GM21786 (cell line): ENCODE measurements around the gene TSPAN31.
A peak's percentile ranks its signal among the peaks of the same experiment; 100 is the strongest.
"Not testable (repeated sequence)": the region's sequence is repeated elsewhere in the genome, so short reads cannot be mapped to it uniquely, and the experiment has no call there.

Source experiments
- ATAC-seq: cut with Tn5 transposase; IDR thresholded peaks from one replicate; pipeline ENCODE4 v1.9.1; 2021; ENCODE audit not compliant: unreplicated experiment

TSPAN31 gene, protein sequence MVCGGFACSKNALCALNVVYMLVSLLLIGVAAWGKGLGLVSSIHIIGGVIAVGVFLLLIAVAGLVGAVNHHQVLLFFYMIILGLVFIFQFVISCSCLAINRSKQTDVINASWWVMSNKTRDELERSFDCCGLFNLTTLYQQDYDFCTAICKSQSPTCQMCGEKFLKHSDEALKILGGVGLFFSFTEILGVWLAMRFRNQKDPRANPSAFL

DNA sequence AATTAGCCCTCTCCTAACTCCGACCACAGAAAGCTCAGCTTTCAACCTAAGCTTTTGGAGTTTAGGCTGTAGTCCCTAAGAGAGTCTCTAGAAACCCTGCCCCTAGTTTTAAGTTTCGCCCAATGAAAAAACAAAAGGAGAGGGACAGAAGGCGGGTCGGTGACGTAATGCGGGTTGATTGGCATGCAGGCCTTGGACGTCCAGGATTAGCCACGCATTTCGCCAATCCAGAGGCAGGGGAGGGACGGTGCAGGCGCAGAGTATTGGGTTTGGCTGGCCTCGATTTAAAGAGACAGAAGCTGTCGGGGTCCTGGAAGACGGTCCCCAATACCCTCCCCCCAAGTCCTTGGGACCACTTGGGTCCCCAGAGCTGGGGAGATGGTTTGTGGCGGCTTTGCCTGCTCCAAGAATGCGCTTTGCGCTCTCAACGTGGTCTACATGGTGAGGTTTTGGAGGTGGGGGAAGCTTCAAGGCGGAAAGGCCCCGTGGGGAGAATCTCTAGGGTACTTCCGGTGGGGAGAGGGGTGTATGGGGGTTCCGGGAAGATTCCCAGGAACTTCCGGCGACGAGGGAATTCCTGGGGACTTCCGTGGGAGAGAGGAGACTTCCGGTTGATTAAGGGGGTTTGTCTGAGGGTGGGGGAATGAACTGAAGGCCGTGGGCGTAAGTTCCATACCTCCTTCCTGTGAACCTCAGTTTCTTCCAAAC, at the start of gene TSPAN31:
TSPAN31 (plus strand) TSS at position 263 of the 708 bp plus-strand sequence; CDS start at position 379, 116 bp downstream.
- peak; percentile 78 for ATAC-seq

DNA sequence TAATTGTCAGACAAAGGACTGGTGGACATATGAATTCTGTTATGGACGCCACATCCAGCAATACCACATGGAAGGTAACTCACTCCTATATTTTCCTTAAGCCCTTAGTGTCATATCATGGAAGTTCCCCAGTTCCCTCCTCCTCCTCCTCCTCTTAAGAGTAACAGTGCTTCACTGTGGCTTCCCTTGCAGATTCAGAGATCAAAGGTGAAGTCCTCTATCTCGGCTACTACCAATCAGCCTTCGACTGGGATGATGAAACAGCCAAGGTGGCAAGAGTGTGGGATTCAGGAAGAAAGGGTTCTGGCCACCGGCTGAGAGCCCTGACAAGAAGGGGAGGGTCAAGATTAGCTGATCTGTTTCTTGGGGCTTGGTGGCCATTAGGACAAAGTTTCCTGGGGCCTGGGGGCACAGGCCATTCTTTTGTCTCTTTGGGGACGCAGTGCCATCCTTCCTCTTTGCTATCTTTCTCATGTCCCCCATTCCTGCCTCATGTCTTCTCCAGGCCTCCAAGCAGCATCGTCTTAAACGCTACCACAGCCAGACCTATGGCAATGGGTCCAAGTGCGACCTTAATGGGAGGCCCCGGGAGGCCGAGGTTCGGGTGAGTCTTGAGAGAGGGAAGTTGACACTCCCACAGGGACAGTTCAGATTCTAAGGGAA, 48.9 kb upstream of the TSPAN31 start:
- ATAC-seq, result no peak

DNA sequence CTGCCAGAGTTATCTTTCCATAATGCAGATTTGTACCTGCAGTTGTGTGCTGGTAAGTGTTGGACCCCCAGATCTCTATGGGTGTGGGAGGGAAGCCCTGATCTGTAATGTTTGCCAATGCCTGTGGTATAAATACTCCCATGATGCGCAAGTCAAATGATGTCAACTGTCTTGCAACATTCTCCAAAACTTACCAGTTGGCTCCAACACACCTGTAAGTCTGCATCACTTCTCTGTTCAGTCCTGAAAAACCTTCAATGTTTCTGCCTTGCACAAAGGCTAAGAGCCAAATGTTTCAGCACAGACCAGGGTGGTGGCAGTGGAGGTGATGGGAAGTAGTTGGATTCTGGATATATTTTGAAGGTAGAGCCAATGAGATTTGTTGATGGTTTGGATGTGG, 47.8 kb upstream of the TSPAN31 start:
- no peak for ATAC-seq

DNA sequence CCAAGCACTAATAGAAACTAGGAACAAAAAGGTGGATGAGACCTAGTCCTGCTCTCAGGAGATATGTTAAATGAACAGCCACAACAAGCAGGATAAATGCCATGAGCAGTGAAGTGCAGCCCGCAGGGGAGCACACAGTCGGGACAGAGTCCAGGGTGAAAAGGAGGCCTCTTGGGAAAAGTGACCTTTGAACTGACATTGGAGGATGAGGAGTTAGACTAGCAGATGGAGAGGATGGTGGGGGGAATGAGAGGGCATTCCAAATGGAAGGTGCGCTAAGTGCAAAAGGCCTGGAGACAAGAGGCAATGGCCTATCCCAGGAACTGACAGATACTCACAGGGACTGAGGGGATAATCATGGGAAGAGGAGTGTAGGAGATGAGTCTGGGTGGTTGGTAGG, 46.4 kb upstream of the TSPAN31 start:
- no peak for ATAC-seq

DNA sequence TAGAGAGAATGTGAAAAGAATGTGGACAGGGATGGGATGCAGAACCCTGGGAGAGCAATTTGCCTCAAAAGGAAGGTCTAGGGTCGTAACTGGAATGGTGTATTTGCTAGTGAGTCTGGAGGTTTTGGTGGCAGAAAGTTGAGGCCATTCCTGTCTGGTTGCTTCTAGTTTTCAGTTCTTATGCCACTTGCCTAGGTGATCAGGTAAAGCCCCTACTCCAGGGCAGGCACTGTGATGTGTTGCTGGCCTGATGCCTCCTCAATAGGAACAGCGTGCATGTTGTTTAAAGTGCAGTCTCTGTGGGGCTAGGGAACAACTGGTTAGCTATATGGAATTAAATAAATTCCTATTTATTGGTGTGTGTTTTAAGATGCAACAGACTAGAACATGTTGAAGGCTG, 44.5 kb upstream of the TSPAN31 start:
- ATAC-seq, result no peak

DNA sequence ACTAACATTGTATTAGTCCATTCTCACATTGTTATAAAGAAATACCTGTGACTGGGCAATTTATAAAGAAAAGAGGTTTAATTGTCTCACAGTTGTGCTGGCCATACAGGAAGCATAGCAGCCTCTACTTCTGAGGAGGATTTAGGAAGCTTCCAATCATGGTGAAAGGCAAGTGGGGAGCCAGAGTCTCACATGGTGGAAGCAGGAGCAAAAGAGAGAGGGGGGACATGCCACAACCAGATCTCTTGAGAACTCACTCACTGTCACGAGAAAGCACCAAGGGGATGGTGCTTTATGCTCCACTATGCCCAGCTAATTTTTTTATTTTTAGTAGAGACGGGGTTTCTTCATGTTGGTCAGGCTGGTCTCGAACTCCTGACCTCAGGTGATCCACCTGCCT, 37.6 kb upstream of the TSPAN31 start:
- no peak for ATAC-seq

DNA sequence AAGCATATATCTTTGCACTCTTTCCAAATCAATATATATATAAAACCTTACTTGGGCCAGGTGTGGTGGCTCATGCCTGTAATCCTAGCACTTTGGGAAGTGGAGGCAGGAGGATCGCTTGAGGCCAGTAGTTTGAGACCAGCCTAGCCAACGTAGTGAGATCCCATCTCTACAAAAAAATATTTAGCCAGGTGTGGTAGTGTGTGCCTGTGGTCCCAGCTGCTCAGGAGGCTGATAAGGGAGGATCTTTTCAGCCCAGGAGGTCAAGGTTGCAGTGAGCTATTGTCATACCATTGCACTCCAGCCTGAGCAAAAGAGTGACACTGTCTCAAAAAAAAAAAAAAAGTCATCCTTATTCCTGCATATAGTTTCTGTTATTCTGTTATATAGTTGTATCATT, 36.5 kb upstream of the TSPAN31 start:
- no peak for ATAC-seq

DNA sequence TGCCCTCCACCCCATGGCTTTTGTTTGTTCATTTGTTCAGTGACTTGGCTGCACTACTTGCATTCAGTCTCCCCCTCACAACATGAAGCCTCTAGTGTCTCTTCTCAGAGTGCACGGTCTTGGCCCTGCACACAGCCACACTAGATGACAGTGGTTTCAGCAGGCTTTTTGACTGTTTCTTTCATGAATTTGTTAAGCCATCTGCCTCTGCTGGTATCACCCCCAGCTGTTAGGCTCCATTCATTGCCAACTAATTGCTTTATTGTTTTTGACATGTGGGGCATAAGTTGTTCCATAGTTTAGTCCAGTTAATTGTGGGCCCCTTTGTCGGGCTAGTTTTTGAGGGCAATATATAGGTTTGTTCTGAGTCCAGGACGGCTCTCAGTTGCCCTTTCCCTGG, 32.1 kb upstream of the TSPAN31 start:
- ATAC-seq, result no peak

DNA sequence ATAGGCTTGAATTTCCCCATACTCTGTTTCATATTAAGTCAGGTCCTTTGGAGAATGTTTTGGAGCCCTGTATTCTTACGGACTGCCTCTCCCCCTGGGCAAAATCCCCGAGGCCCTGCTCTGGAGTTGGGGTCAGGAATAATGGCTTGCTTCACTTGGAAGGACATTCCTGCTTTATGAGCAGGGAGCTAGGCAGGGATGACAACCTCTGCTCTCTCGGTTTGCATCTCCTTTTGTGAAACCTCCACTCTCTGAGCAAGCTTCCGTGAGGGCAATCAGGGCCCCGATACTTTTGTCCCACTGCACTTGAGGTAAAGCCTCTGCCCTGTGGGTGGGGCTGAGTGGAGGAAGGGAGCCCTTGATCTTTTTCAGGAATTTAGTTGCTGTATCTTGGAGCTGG, 31.6 kb upstream of the TSPAN31 start:
- no peak for ATAC-seq

DNA sequence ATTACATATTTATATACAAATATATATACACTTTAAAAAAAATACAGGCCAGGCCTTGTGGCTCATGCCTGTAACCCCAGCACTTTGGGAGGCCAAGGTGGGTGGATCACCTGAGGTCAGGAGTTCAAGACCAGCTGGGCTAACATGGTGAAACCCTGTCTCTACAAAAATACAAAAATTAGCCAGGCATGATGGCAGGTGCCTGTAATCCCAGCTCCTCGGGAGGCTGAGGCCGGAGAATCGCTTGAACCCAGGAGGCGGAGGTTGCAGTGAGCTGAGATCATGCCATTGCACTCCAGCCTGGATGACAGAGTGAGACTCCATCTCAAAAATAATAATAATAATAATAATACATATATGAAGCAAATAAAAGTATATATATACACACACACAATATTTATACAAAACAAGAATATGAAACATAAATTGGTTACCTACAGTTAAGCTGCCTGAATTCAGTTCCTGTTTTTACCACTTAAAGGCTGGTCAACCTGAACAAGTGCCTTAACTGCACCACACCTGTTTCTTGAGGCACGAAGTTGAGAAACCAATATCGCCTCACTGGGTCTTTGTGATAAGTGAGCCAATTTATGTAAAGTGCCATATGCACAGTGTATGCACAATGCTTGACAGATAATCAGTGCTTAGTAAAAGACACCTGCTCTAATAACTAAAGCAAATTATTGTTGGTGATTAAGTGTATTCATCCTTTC, 29.6 kb upstream of the TSPAN31 start:
- ATAC-seq, result not testable (repeated sequence)

DNA sequence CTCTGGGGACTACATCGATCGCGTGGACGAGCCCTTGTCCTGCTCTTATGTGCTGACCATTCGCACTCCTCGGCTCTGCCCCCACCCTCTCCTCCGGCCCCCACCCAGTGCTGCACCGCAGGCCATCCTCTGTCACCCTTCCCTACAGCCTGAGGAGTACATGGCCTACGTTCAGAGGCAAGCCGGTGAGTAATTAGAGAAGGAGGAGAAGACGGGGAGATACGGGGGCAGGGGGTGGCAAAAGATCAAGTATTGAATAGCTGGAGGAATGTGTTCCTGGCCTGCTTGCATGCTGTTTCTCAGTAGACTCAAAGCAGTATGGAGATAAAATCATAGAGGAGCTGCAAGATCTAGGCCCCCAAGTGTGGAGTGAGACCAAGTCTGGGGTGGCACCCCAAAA, 29.1 kb upstream of the TSPAN31 start:
- no peak for ATAC-seq

DNA sequence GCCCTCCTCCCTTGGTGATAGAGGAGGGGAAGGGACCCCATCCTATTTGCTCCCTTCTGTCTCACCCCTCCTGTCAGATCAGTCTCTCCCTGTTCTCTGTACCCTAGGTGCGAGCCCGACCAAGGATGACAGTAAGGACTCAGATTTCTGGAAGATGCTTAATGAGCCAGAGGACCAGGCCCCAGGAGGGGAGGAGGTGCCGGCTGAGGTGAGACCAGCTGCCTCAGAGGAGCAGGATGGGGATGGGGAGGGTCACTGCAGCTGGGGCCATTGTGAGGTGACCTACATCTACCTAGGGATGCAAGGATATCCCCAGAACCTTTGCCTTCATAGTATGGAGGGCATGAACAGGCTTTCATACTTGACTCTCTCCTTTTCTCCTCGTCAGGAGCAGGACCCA, 28.5 kb upstream of the TSPAN31 start:
- ATAC-seq, result no peak

DNA sequence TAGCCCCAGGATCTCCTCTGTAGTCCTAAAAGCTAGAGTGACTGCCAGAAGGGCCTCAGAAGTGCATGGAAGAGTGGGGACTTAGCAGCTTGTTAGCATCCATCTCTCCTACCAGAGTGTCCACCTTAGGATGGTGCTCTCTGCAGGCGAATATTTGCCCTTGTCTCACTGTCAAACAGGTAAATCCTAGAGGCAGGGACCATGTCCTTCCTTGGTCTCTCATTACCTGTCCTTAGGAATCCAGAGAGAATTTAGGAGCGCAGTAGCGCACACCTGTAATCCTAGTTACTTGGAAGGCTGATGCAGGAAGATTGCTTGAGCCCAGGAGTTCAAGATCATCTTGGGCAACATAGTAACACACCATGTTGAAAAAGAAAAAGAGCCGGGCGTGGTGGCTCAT, 27.7 kb upstream of the TSPAN31 start:
- ATAC-seq, result no peak

DNA sequence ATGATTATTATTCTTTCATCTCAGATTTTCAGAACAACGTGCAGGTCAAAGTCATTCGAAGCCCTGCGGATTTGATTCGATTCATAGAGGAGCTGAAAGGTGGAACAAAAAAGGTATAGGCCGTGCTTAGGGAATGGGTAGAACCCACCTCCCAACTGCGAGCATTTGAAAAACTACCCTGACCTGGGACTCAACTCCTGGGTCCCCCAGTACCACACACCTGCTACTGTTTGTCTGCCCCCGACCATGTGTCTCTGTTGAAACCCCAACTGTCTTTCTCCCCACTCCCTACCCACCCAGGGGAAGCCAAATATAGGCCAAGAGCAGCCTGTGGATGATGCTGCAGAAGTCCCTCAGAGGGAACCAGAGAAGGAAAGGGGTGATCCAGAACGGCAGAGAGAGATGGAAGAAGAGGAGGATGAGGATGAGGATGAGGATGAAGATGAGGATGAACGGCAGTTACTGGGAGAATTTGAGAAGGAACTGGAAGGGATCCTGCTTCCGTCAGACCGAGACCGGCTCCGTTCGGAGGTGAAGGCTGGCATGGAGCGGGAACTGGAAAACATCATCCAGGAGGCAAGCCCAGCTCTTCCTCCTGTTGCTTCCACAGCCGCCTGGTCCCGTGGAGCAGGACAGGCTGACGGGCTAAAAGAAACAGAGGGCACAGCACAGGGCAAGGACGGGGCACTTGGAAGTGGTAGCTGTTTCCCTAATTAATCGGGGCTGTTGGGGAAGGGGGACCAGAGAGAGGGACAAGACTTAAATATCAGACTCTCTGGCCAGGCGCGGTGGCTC, 26.8 kb upstream of the TSPAN31 start:
- ATAC-seq, result no peak

DNA sequence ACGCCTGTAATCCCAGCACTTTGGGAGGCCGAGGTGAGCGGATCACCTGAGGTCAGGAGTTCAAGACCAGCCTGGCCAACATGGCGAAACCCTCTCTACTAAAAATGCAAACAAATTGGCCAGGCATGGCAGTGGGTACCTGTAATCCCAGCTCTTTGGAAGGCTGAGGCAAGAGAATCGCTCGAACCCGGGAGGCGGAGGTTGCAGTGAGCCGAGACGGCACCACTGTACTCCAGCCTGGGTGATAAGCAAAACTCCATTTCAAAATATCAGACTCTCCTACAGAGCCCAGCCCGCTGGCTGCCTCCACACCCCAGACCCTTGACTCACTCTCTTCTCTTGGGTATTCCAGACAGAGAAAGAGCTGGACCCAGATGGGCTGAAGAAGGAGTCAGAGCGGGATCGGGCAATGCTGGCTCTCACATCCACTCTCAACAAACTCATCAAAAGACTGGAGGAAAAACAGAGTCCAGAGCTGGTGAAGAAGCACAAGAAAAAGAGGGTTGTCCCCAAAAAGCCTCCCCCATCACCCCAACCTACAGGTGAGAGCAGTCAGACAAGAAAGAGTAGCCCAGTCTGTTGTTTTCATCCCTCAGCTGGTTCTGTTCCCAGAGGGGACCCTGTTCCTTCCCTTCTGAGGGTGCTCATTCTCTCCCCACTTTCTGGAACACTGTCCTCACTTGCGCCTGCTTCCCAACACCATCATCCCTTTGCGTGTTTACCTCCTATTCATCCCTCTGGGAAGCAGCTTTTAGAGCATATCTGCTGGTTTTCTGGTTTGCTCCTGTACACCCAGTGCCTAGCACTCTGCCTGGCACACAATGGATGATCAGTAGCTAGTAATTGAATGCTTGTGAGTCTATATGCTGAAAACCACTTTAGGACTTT, 26.0 kb upstream of the TSPAN31 start:
- ATAC-seq, result no peak

DNA sequence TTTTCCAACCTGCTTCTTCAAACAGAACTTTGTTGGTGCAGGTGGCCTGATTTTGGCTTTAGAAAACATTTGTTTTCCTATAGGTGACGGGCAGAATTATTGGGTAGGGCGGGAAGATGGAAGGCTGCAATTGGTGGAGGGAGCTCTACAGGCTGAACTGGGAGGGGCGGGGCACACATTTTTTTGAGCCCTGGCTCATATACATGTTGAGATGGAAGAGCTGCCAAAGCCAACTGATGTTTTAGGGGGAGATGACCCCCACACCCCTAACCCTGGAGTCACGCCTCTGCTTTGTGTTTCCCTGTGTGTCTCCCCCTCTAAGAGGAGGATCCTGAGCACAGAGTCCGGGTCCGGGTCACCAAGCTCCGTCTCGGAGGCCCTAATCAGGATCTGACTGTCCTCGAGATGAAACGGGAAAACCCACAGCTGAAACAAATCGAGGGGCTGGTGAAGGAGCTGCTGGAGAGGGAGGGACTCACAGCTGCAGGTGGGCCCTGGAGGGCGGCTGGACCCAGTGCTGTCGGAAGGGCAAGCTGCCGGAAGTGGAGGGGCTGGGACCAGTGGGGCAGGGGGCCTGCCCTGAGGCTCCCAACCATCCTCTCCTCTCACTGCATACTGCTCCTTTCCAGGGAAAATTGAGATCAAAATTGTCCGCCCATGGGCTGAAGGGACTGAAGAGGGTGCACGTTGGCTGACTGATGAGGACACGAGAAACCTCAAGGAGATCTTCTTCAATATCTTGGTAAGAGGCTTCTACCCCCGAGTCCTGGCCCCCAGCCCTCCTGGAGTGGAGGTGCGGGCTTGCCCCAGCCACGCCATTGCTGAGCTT, 24.8 kb upstream of the TSPAN31 start:
- no peak for ATAC-seq

DNA sequence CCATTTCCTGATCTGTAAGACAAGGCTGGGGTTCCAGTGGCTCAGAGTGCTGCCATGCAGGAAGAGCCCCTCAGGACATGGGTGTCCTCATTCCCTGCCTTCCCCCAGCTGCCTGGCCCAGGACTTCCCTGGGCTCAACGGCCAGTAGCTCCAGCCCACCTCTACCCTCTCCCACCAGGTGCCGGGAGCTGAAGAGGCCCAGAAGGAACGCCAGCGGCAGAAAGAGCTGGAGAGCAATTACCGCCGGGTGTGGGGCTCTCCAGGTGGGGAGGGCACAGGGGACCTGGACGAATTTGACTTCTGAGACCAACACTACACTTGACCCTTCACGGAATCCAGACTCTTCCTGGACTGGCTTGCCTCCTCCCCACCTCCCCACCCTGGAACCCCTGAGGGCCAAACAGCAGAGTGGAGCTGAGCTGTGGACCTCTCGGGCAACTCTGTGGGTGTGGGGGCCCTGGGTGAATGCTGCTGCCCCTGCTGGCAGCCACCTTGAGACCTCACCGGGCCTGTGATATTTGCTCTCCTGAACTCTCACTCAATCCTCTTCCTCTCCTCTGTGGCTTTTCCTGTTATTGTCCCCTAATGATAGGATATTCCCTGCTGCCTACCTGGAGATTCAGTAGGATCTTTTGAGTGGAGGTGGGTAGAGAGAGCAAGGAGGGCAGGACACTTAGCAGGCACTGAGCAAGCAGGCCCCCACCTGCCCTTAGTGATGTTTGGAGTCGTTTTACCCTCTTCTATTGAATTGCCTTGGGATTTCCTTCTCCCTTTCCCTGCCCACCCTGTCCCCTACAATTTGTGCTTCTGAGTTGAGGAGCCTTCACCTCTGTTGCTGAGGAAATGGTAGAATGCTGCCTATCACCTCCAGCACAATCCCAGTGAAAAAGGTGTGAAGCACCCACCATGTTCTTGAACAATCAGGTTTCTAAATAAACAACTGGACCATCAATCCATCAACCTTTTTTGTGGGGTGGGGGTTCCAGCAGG, 23.9 kb upstream of the TSPAN31 start:
- ATAC-seq, result no peak
